ENCODE results near the gene LHPP. TPM values are rescaled to one million over a fixed set of nuclear protein-coding genes. Genes with fewer than 3 reads are reported as not detected.
"Not testable (repeated sequence)": the region's sequence is repeated elsewhere in the genome, so short reads cannot be mapped to it uniquely, and the experiment has no call there.

Gene LHPP
- total RNA-seq, 1 experiment from 2014 or later = 24.7 TPM

GRCh38 chr10:124547647-124548168 is 86.1 kb downstream of the LHPP start:
- no peaks in the 10 kb centered on the region for H3F3A ChIP-seq (ENCODE audit: insufficient read depth, low read depth)

GRCh38 chr10:124549171-124549570 is 87.5 kb downstream of the LHPP start:
- H3K27ac ChIP-seq; H3F3A ChIP-seq (ENCODE audit: insufficient read depth, low read depth); intact Hi-C loops (cut with micrococcal nuclease; ENCODE audit: unreplicated experiment); H3K4me2 ChIP-seq; H3K9me2 ChIP-seq (ENCODE audit: insufficient read depth); H3K79me2 ChIP-seq (ENCODE audit: low read depth); H2AFZ ChIP-seq; POLR2A ChIA-PET (ENCODE audit: unreplicated experiment); H4K20me1 ChIP-seq (ENCODE audit: insufficient read depth); H3K27me3 ChIP-seq (ENCODE audit: insufficient read depth, low read depth); DNase-seq; H3K4me3 ChIP-seq; H3K36me3 ChIP-seq (ENCODE audit: low read depth); H3K9me3 ChIP-seq (ENCODE audit: insufficient read depth, low read depth); CTCF ChIA-PET; BruUV-seq (replicated peaks); H3K4me1 ChIP-seq (replicated peaks; ENCODE audit: insufficient read depth): not testable (repeated sequence)

More at GRCh38 chr10:124547647-124548168, 86.1 kb downstream of the LHPP start:
- H3K4me2 ChIP-seq = no peak overlapping the region
- intact Hi-C loops (cut with micrococcal nuclease; ENCODE audit: unreplicated experiment) = no loop called here
- no TSS peak for BruUV-seq (replicated peaks)
- DNase-seq = no peak
- ChIA-PET CTCF (no interaction called here), POLR2A (ENCODE audit: unreplicated experiment) (no interaction called here)
- no peaks in the 10 kb centered on the region for H3K9me3 ChIP-seq (ENCODE audit: insufficient read depth, low read depth)
- H3K27ac ChIP-seq = no peak overlapping the region
- H3K79me2 ChIP-seq (ENCODE audit: low read depth) = no peaks in the 10 kb centered on the region
- no peak overlapping the region for H3K4me3 ChIP-seq
- H3K36me3 ChIP-seq (ENCODE audit: low read depth) = no peaks in the 10 kb centered on the region
- H4K20me1 ChIP-seq (ENCODE audit: insufficient read depth) = no peaks in the 10 kb centered on the region
- TF ChIP-seq, protein P1, sequence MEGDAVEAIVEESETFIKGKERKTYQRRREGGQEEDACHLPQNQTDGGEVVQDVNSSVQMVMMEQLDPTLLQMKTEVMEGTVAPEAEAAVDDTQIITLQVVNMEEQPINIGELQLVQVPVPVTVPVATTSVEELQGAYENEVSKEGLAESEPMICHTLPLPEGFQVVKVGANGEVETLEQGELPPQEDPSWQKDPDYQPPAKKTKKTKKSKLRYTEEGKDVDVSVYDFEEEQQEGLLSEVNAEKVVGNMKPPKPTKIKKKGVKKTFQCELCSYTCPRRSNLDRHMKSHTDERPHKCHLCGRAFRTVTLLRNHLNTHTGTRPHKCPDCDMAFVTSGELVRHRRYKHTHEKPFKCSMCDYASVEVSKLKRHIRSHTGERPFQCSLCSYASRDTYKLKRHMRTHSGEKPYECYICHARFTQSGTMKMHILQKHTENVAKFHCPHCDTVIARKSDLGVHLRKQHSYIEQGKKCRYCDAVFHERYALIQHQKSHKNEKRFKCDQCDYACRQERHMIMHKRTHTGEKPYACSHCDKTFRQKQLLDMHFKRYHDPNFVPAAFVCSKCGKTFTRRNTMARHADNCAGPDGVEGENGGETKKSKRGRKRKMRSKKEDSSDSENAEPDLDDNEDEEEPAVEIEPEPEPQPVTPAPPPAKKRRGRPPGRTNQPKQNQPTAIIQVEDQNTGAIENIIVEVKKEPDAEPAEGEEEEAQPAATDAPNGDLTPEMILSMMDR (conservative IDR thresholded peaks at IDR 0.05) = no peak
- TF ChIP-seq EZH2 (IDR thresholded peaks at IDR 0.05; ENCODE audit: low read depth) = no peak
- H2AFZ ChIP-seq = no peak overlapping the region
- no peaks in the 10 kb centered on the region for H3K9me2 ChIP-seq (ENCODE audit: insufficient read depth)
- H3K27me3 ChIP-seq (ENCODE audit: insufficient read depth, low read depth) = no peaks in the 10 kb centered on the region
- no peaks in the 10 kb centered on the region for H3K4me1 ChIP-seq (replicated peaks; ENCODE audit: insufficient read depth)

- BruUV-seq (replicated peaks) = no TSS peak
- H3K27ac ChIP-seq = no peak overlapping the region
- H3K36me3 ChIP-seq (ENCODE audit: low read depth) = no peaks in the 10 kb centered on the region
- H3K79me2 ChIP-seq (ENCODE audit: low read depth) = no peaks in the 10 kb centered on the region
- H3K9me3 ChIP-seq (ENCODE audit: insufficient read depth, low read depth) = no peaks in the 10 kb centered on the region
- H3K4me2 ChIP-seq = no peak overlapping the region
- H4K20me1 ChIP-seq (ENCODE audit: insufficient read depth) = no peaks in the 10 kb centered on the region
- no peaks in the 10 kb centered on the region for H3K4me1 ChIP-seq (replicated peaks; ENCODE audit: insufficient read depth)
- TF ChIP-seq, protein P1 (conservative IDR thresholded peaks at IDR 0.05) = no peak
- TF ChIP-seq EZH2 (IDR thresholded peaks at IDR 0.05; ENCODE audit: low read depth) = no peak
- DNase-seq = no peak
- H3F3A ChIP-seq (ENCODE audit: insufficient read depth, low read depth) = no peaks in the 10 kb centered on the region
- H3K9me2 ChIP-seq (ENCODE audit: insufficient read depth) = no peaks in the 10 kb centered on the region
- ChIA-PET CTCF (no interaction called here), POLR2A (ENCODE audit: unreplicated experiment) (no interaction called here)
- no peak overlapping the region for H2AFZ ChIP-seq
- H3K27me3 ChIP-seq (ENCODE audit: insufficient read depth, low read depth) = no peaks in the 10 kb centered on the region
- H3K4me3 ChIP-seq = no peak overlapping the region
- intact Hi-C loops (cut with micrococcal nuclease; ENCODE audit: unreplicated experiment) = no loop called here
These were observed 88.8 kb downstream of the LHPP start for GRCh38 chr10:124550293-124551034.

- ChIA-PET CTCF (no interaction called here), POLR2A (ENCODE audit: unreplicated experiment) (no interaction called here)
- H3K4me2 ChIP-seq = no peak overlapping the region
- H3K9me2 ChIP-seq (ENCODE audit: insufficient read depth) = no peaks in the 10 kb centered on the region
- no peaks in the 10 kb centered on the region for H4K20me1 ChIP-seq (ENCODE audit: insufficient read depth)
- H2AFZ ChIP-seq = no peak overlapping the region
- no peaks in the 10 kb centered on the region for H3K36me3 ChIP-seq (ENCODE audit: low read depth)
- H3K27me3 ChIP-seq (ENCODE audit: insufficient read depth, low read depth) = no peaks in the 10 kb centered on the region
- no peaks in the 10 kb centered on the region for H3K9me3 ChIP-seq (ENCODE audit: insufficient read depth, low read depth)
- no peak for TF ChIP-seq EZH2 (IDR thresholded peaks at IDR 0.05; ENCODE audit: low read depth)
- TF ChIP-seq, protein P1 (conservative IDR thresholded peaks at IDR 0.05) = no peak
- H3K4me1 ChIP-seq (replicated peaks; ENCODE audit: insufficient read depth) = no peaks in the 10 kb centered on the region
- H3K79me2 ChIP-seq (ENCODE audit: low read depth) = no peaks in the 10 kb centered on the region
- no peaks in the 10 kb centered on the region for H3F3A ChIP-seq (ENCODE audit: insufficient read depth, low read depth)
- no TSS peak for BruUV-seq (replicated peaks)
- intact Hi-C loops (cut with micrococcal nuclease; ENCODE audit: unreplicated experiment) = no loop called here
- no peak overlapping the region for H3K27ac ChIP-seq
- no peak overlapping the region for H3K4me3 ChIP-seq
- DNase-seq = no peak
These were observed 89.5 kb downstream of the LHPP start for GRCh38 chr10:124551097-124551496.
